Gastroesophageal sphincter (tissue), 4 donors: Measurements from ENCODE around the gene CD96. TPM values are rescaled to one million over a fixed set of nuclear protein-coding genes. Genes with fewer than 3 reads are reported as not detected.

Experiments used
- ATAC-seq: fragments of 150-250 bp; one replicate; pipeline ENCODE4 v1.9.1; 2016; ENCODE audit warnings: mild to moderate bottlenecking, moderate library complexity
- H3K27ac ChIP-seq, 4 donors: fragments of 200-600 bp; sonication (generic) in 3 of 4; 1 replicate in 3 of 4; 2 replicates in 1 of 4; pipeline ENCODE4 v1.5.1; 2016 to 2019
- H3K27me3 ChIP-seq: fragments of 200-600 bp; sonication (generic); one replicate; pipeline ENCODE4 v1.5.1; 2019
- H3K36me3 ChIP-seq, 2 donors: fragments of 200-600 bp; sonication (generic); one replicate each; pipeline ENCODE4 v1.5.1; 2019; ENCODE audit warnings: control low read depth in 1 of 2
- H3K4me1 ChIP-seq, 3 donors: fragments of 200-600 bp; sonication (generic); 1 replicate in 2 of 3; 2 replicates in 1 of 3; pipeline ENCODE4 v1.5.1; 2016 to 2019; ENCODE audit warnings: control low read depth in 2 of 3
- H3K4me3 ChIP-seq, 2 donors: fragments of 200-600 bp; sonication (generic); one replicate each; pipeline ENCODE4 v1.5.1; 2019; ENCODE audit warnings: mild to moderate bottlenecking in 1 of 2, moderate library complexity in 1 of 2
- H3K9me3 ChIP-seq, 3 donors: fragments of 200-600 bp; sonication (generic); one replicate each; pipeline ENCODE4 v1.5.1; 2017 to 2019; ENCODE audit warnings: control low read depth in 2 of 3
- CTCF ChIP-seq, 4 experiments: fragments of 200-600 bp in 2 of 4; fragments of 450-650 bp in 2 of 4; sonication (generic) in 1 of 4; IDR thresholded peaks; one replicate each; pipeline ENCODE4 v1.5.1; 2017 to 2019; ENCODE audit warnings: antibody characterized with exemption in 4 of 4, mild to moderate bottlenecking in 2 of 4, moderate library complexity in 2 of 4
- EP300 ChIP-seq: sonication (generic); formaldehyde crosslinking; IDR thresholded peaks from one replicate; pipeline ENCODE4 v1.6.1; 2017; ENCODE audit warnings: antibody characterized with exemption, mild to moderate bottlenecking
- POLR2A ChIP-seq, 2 donors: fragments of 450-650 bp; IDR thresholded peaks; one replicate each; pipeline ENCODE4 v1.6.1; 2017; ENCODE audit warnings: antibody characterized with exemption in 2 of 2, mild to moderate bottlenecking in 2 of 2, moderate library complexity in 1 of 2
- POLR2AphosphoS5 ChIP-seq: sonication (generic); formaldehyde crosslinking; IDR thresholded peaks from one replicate; pipeline ENCODE4 v1.6.1; 2017; ENCODE audit warnings: antibody characterized with exemption
- WGBS, 2 donors: methylation state at CpG; one replicate each; pipeline ENCODE4 v1.1.5; 2018; ENCODE audit warnings: low coverage in 1 of 2; 5-methylcytosine and 5-hydroxymethylcytosine counted together
- total RNA-seq, 4 donors: library from RNA; depleted of rRNA; stranded (reverse); fragments of >200 nt; gene quantifications; one replicate each; pipeline ENCODE4 v1.1.0, GENCODE V29; 2016

The CD96 gene
- total RNA-seq, 4 donors from 2014 or later = 0.19 to 1.2 (median 1.0) TPM

- Histone ChIP-seq H3K36me3 (no peaks in the 10 kb centered on the region), H3K4me3 (no peak overlapping the region), H3K9me3 (no peaks in the 10 kb centered on the region), H3K27ac (no peak overlapping the region), H3K27me3 (no peaks in the 10 kb centered on the region), H3K4me1 (no peaks in the 10 kb centered on the region)
- 86 to 100% methylated on average over 1 of the region's 1 CpG for WGBS, 2 donors
- TF ChIP-seq EP300 (no peak), CTCF (IDR thresholded peaks at IDR 0.05) (no peak), POLR2AphosphoS5 (no peak), POLR2A (IDR thresholded peaks at IDR 0.05) (no peak)
- ATAC-seq = no peak
These were observed 61.7 kb downstream of the CD96 start for GRCh38 chr3:111603679-111604078.

GRCh38 chr3:111604119-111604518, 62.1 kb downstream of the CD96 start:
- H3K36me3 ChIP-seq = no peaks in the 10 kb centered on the region
- H3K9me3 ChIP-seq = no peaks in the 10 kb centered on the region
- 75 to 83% methylated on average over 1 to 2 of the region's 2 CpGs for WGBS, 2 donors
- no peaks in the 10 kb centered on the region for H3K27me3 ChIP-seq
- no peak overlapping the region for H3K4me3 ChIP-seq
- ATAC-seq = no peak
- TF ChIP-seq POLR2AphosphoS5 (no peak), EP300 (no peak), POLR2A (IDR thresholded peaks at IDR 0.05) (no peak), CTCF (IDR thresholded peaks at IDR 0.05) (no peak)
- H3K4me1 ChIP-seq = no peaks in the 10 kb centered on the region
- no peak overlapping the region for H3K27ac ChIP-seq

- Histone ChIP-seq H3K4me3 (no peak overlapping the region), H3K27me3 (no peaks in the 10 kb centered on the region), H3K27ac (no peak overlapping the region), H3K36me3 (no peaks in the 10 kb centered on the region), H3K9me3 (no peaks in the 10 kb centered on the region), H3K4me1 (no peaks in the 10 kb centered on the region)
- ATAC-seq = no peak
- TF ChIP-seq POLR2AphosphoS5 (no peak), CTCF (IDR thresholded peaks at IDR 0.05) (no peak), POLR2A (IDR thresholded peaks at IDR 0.05) (no peak), EP300 (no peak)
These were observed 63.0 kb downstream of the CD96 start for GRCh38 chr3:111605018-111605417.

- H3K9me3 ChIP-seq = no peaks in the 10 kb centered on the region
- no peak for TF ChIP-seq POLR2AphosphoS5
- TF ChIP-seq POLR2A (IDR thresholded peaks at IDR 0.05) = no peak
- no peak for TF ChIP-seq EP300
- no peak for TF ChIP-seq CTCF (IDR thresholded peaks at IDR 0.05)
- no peak for ATAC-seq
- H3K4me1 ChIP-seq = no peaks in the 10 kb centered on the region
- no peak overlapping the region for H3K27ac ChIP-seq
- 69 to 79% methylated on average over 2 of the region's 2 CpGs for WGBS, 2 donors
- H3K36me3 ChIP-seq = no peaks in the 10 kb centered on the region
- no peaks in the 10 kb centered on the region for H3K27me3 ChIP-seq
- H3K4me3 ChIP-seq = no peak overlapping the region
These were observed 63.5 kb downstream of the CD96 start for GRCh38 chr3:111605493-111605892.

GRCh38 chr3:111607240-111607920, 65.4 kb downstream of the CD96 start:
- Histone ChIP-seq H3K27ac (no peak overlapping the region), H3K4me3 (no peak overlapping the region), H3K36me3 (no peaks in the 10 kb centered on the region), H3K4me1 (no peaks in the 10 kb centered on the region), H3K9me3 (no peaks in the 10 kb centered on the region), H3K27me3 (no peaks in the 10 kb centered on the region)
- TF ChIP-seq POLR2AphosphoS5 (no peak), EP300 (no peak), POLR2A (IDR thresholded peaks at IDR 0.05) (no peak), CTCF (IDR thresholded peaks at IDR 0.05) (no peak)
- no peak for ATAC-seq
- WGBS, 2 donors = 68 to 71% methylated on average over 3 of the region's 3 CpGs
